A549 (cell line): ENCODE results near the gene GDI2.
"Not testable (repeated sequence)": the region's sequence is repeated elsewhere in the genome, so short reads cannot be mapped to it uniquely, and the experiment has no call there.

Source experiments
- BCL3 ChIP-seq: fragments of >200 bp; sonication (Bioruptor Twin); formaldehyde crosslinking; IDR thresholded peaks from 3 replicates; pipeline ENCODE4 v1.6.1; 2016
- CHD2 ChIP-seq: fragments of 150-350 bp; IDR thresholded peaks from 2 replicates; pipeline ENCODE4 v1.6.1; 2014; ENCODE audit warnings: low read length; ENCODE audit not compliant: partially characterized antibody
- CTCF ChIP-seq: fragments of >200 bp; sonication (Bioruptor Twin); formaldehyde crosslinking; IDR thresholded peaks from 3 replicates; pipeline ENCODE4 v1.5.1; 2016
- JUN ChIP-seq, 2 experiments: fragments of >200 bp; sonication (Bioruptor Twin); formaldehyde crosslinking; IDR thresholded peaks; 2 replicates in 1 of 2; 3 replicates in 1 of 2; pipeline ENCODE4 v1.6.1; 2016 to 2017
- KDM5A ChIP-seq: fragments of 200-600 bp; sonication (generic); IDR thresholded peaks from 2 replicates; pipeline ENCODE4 v1.6.1; 2016; ENCODE audit warnings: antibody characterized with exemption, mild to moderate bottlenecking
- MYC ChIP-seq: IDR thresholded peaks from 2 replicates; pipeline ENCODE4 v1.6.1; 2012; ENCODE audit warnings: mild to moderate bottlenecking, inconsistent platforms, low read length, improper control_type of control experiment, borderline replicate concordance
- RAD21 ChIP-seq, 2 experiments: fragments of >200 bp in 1 of 2; sonication (Bioruptor Twin) in 1 of 2; formaldehyde crosslinking in 1 of 2; IDR thresholded peaks in 1 of 2; conservative IDR thresholded peaks in 1 of 2; 2 replicates in 1 of 2; 3 replicates in 1 of 2; pipeline ENCODE4 v1.6.1; 2012 to 2018; ENCODE audit warnings: inconsistent platforms in 1 of 2

- not testable (repeated sequence) for TF ChIP-seq CTCF; CHD2; JUN (IDR thresholded peaks at IDR 0.05); MYC; RAD21 (conservative IDR thresholded peaks at IDR 0.05 in 1 of 2, IDR thresholded peaks at IDR 0.05 in 1 of 2); KDM5A; BCL3
Observed at GRCh38 chr10:5836181-5836580, 22.9 kb upstream of the GDI2 start.
